ENCODE measurements around the gene MYO10.

The MYO10 gene

DNA sequence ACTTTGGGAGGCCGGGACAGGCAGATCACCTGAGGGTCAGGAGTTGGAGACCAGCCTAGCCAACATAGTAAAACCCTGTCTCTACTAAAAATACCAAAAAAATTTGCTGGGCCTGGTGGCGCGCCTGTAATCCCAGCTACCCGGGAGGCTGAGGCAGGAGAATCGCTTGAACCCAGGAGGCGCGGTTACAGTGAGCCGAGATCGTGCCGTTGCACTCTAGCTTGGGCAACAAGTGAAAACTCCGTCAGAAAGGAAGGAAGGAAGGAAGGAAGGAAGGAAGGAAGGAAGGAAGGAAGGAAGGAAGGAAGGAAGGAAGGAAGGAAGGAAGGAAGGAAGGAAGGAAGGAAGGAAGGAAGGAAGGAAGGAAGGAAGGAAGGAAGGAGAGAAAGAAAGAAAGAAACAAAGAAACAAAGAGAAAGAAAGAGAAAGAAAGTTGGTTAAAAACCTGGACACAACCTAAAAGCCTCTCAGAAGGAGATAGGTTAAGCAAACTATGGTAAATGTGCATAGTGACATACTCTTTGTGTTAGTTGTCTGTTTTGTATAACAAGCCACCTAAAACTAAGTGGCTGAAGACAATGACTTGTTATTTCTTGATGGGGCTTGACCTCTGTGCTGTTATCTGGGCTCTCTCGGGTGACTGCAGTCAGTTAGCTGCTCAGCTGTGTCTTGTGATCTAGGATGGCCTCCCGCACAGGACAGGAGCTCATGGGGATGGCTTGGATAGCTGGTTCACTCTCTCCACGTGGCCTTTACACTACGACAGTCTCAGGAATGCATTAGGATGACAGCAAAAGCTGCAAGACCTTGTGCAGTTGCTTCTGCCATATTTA, 8.0 kb upstream of the MYO10 start:
- DNase-seq (ENCODE audit: low read depth in 2 of 2): no peak

DNA sequence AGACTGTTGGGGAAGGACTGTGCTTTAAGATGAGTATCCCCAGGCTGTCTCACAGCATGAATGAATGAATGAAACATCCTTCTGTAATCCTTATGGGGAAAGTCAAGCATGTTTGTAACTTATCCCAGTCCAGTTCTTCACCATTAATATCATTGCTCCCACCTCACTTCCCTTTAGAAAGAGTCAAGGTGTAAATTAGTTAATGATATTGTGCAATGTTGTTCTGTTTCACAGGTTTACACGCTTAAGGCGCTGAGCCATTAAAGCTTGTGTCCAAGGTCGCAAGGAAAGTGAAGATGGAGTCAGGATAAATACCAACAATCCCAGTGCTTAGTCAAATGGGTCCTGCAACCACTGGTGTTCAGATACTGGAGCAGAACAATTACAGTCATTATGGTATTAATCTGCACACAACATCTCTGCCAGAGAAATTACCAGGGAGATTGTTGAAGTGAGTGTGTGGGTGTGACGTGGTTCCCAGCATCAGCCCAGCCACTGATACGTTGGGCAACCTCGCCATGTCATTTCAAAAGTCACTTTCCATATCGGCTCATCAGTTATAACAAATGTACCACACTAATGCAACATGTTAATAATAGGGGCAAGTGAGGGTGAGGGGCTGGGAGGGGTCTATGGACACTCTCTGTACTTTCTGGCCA, 1.5 kb upstream of the MYO10 start:
- no peak for DNase-seq (ENCODE audit: low read depth in 2 of 2)

DNA sequence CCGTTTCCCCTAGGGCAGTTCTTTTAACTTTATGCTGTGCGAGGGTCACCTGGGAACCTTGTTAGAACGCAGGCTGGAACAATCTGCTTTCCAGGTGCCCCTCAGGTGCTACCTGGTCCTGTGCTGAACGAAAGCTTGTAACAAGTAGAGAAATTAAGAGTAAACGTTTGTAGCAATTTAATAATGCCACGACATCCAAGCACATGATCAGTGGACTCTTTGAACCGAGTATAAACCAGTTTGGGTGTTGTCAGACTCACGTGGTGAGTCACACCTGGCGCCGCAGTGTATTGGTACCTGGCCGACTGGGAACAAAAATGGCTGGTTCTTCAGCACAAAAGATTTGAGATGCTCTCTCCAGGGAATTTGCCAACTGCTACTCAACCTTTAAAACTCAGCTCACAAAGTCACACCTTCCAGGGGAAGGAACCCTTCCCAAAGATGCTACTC, 926 bp upstream of the MYO10 start:
- DNase-seq (ENCODE audit: low read depth in 2 of 2): no peak

GRCh38 chr5:16935231-16936149, 598 bp downstream of the MYO10 start:
- no peak for DNase-seq (ENCODE audit: low read depth in 2 of 2)

DNA sequence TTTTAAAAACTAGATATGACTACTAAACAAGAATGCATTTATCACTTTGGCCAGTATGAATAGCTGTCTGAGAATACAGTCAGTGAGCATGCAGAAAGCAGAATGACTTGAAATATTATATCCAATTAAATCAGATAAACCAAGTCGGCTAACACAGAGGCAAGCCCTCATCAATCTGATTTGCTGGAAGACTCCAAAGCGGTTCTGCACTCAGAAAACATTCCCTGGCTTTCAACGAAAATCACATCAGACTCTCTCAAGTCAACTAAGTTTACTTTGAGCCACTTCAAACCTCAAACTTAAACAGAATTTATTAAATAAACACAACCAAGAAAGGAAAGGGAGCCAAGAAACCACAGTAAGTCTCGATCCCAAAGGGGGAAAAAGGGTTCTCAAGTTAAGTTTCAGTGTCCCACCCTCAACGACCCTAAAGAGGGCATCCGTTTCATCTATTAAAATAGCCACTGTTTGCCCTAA, 1.4 kb downstream of the MYO10 start:
- DNase-seq (ENCODE audit: low read depth in 2 of 2): no peak

DNA sequence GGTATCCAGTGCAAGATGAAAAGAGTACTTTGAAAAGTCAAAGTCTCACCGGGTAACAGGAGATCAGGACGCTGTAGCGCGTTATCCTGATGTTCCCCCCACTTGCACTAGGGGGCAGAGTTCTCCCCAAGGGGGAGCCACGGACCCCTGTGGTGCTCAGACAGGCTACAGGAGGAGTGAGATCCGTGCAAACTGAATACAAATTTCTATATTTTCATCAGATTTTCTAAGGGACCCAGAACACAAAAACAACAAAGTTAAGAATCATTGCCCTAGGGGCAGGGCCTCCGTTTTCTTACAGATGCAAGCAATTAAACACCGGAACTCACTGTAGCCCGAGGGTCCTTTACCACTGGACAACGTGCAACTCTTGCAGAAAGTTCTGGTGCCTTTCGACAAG, 2.0 kb downstream of the MYO10 start:
- DNase-seq (ENCODE audit: low read depth in 2 of 2): no peak

DNA sequence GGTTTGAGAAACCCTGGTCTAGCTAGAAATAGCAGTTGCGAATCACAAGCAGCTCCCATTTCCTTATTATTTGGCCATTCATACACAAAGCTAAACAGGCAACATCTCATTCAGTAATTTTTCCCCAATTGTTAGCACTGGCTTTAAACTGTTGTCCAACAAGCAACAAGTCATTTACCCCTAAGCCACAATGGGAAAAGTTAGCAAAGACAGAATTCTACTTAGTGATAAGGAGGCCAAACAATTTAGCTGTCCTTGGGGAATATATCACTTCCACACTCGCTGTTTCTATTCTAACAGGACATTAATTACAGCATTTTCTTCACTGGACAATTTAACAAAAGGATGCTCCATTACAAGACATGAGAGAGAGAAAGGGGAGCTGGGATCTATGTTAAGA, 2.8 kb downstream of the MYO10 start:
- DNase-seq (ENCODE audit: low read depth in 2 of 2): no peak

DNA sequence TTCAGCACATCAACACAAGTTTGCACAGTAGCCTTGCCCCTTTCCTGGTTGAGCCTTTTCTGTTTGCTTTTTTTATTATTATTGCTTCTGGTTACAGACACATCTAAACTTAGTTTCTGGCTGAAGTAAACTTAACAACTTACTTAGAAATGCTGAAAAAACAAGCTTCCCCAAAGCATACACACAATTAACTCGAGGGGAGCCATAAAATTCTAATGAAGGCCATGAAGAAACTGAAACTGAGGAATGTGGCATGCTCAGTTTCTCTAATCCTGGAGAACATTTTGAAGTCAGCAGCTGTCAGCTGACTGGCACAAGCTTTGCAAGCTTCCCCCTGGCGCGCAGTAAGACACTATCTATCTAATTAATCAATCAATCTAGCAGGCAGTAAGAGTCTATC, 3.7 kb downstream of the MYO10 start:
- DNase-seq (ENCODE audit: low read depth in 2 of 2): no peak

- DNase-seq (ENCODE audit: low read depth in 2 of 2): no peak
Measured at GRCh38 chr5:16931334-16932110, 4.6 kb downstream of the MYO10 start.

GRCh38 chr5:16930496-16930895, 5.6 kb downstream of the MYO10 start:
- no peak for DNase-seq (ENCODE audit: low read depth in 2 of 2)

- DNase-seq (ENCODE audit: low read depth in 2 of 2): no peak
Measured at GRCh38 chr5:16929831-16930230, 6.3 kb downstream of the MYO10 start.

DNA sequence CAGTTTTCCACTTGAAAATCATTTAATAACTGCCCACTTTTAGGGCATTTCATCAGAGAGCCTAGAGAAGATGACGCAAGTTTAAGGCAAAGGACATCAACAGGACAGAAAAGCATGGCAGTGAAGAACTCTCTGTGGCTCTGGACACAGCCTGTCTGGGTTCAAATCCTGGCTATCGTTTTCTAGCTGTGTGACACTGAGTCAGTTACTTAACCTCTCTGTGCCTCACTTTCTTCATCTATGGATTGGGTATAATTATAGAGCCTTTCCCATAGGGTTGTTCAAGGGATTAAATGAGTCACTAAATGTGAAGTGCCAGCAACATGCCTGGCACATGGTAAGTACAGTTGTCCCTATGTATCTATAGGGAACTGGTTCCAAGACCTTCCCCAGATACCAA, 6.7 kb downstream of the MYO10 start:
- DNase-seq (ENCODE audit: low read depth in 2 of 2): no peak

DNA sequence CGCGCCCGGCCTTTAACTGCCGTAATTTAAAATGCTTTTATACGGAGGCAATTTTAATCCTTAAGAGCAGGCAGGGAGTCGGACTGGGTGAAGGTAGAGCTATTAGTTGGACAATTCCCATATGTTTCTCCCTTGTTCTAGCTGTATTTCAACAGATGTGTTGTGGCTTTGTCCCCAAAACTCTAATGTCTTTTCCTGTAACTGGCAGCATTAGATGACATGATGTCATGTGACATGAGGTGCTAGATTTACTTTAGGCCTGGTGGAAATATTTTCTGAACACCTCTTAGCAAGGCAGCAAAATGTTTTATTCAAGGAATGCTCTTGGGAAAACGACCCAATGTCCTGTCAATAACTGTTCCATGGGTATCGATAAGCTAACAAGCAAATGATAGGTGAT, 8.5 kb downstream of the MYO10 start:
- no peak for DNase-seq (ENCODE audit: low read depth in 2 of 2)

DNA sequence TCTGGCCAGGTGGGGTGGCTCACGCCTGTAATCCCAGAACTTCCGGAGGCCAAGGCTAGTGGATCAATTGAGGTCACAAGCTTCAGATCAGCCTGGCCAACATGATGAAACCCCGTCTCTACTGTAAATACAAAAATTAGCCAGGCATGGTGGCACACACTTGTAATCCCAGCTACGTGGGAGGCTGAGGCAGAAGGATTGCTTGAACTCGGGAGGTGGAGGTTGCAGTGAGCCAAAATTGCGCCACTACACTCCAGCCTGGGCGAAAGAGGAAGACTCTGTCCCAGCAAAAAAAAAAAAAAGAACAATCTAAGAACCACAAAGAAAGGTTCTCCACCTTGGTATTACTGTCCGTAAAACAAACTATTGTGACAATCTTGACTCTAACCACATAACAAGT, 9.7 kb downstream of the MYO10 start:
- no peak for DNase-seq (ENCODE audit: low read depth in 2 of 2)

GRCh38 chr5:16924206-16924605, 11.9 kb downstream of the MYO10 start:
- DNase-seq (ENCODE audit: low read depth in 2 of 2): no peak

GRCh38 chr5:16922430-16922829, 13.7 kb downstream of the MYO10 start:
- DNase-seq (ENCODE audit: low read depth in 2 of 2): no peak

- DNase-seq (ENCODE audit: low read depth in 2 of 2): no peak
Measured at GRCh38 chr5:16921211-16921610, 14.9 kb downstream of the MYO10 start.

GRCh38 chr5:16920109-16920816, 15.8 kb downstream of the MYO10 start:
- DNase-seq (ENCODE audit: low read depth in 2 of 2): no peak

- no peak for DNase-seq (ENCODE audit: low read depth in 2 of 2)
Measured at GRCh38 chr5:16918891-16919671, 17.0 kb downstream of the MYO10 start.

- DNase-seq (ENCODE audit: low read depth in 2 of 2): no peak
Measured at GRCh38 chr5:16918156-16918555, 17.9 kb downstream of the MYO10 start.

Data from stimulated activated CD8-positive, alpha-beta memory T cell treated with anti-CD3 and anti-CD28 coated beads, Interleukin-7, amount 100 ng/mL, for 4 hours (primary cell).